ENCODE measurements around the gene ZC3HAV1L.

GRCh38 chr7:139044813-139045794 is 9.3 kb upstream of the ZC3HAV1L start:
- TF ChIP-seq RAD21 (IDR thresholded peaks at IDR 0.05; ENCODE audit: low read depth) (no peak), EP300 (IDR thresholded peaks at IDR 0.05; ENCODE audit: borderline replicate concordance) (no peak), CREB1 (IDR thresholded peaks at IDR 0.05; ENCODE audit: low read depth) (no peak), FOXM1 (IDR thresholded peaks at IDR 0.05; ENCODE audit: borderline replicate concordance, low read depth) (no peak)

Measured in Ishikawa (cell line).